Measurements from ENCODE around the gene CALN1.
"Not testable (repeated sequence)": the region's sequence is repeated elsewhere in the genome, so short reads cannot be mapped to it uniquely, and the experiment has no call there.

CALN1 gene

GRCh38 chr7:72080865-72081510 is 331.1 kb downstream of the CALN1 start:
- DNase-seq = no peak

- DNase-seq = no peak
These were observed 331.8 kb downstream of the CALN1 start for GRCh38 chr7:72080341-72080766.

DNA sequence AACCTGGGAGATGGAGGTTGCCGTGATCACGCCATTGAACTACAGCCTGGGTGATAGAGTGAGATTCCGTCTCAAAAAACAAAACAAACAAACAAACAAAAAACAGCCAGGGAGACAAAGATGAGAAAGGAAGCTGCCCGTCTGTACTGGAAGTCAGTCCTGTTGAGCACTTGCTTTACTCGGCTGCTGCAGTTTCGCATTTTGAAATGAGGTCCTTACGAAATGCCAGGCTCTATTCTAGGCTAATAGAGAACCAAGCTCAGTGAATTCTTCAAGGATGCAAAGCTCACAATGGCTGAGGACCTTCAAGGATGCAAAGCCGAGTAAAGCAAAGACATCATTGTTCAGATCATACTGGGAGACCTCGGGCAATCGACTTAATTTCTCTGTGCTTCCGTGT is 333.3 kb downstream of the CALN1 start:
- DNase-seq = no peak

DNA sequence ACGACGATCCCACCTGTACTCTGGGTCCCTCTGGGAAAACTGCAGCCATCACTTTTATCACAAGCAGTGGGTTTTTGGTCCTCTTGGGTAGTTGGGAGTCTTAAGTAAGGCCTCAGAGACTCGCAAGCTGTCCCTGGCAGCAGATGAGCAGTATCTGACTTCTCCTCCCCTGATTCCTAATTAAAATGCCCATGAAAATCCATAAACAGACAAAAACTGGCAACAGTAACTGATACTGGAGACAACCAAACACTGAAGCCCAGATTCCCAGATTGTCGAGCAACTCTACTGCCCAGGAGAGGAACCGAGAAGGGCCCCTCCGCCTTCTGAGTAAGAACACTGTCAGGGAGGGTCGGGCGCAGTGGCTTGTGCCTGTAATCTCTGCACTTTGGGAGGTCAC is 333.8 kb downstream of the CALN1 start:
- DNase-seq = no peak

DNA sequence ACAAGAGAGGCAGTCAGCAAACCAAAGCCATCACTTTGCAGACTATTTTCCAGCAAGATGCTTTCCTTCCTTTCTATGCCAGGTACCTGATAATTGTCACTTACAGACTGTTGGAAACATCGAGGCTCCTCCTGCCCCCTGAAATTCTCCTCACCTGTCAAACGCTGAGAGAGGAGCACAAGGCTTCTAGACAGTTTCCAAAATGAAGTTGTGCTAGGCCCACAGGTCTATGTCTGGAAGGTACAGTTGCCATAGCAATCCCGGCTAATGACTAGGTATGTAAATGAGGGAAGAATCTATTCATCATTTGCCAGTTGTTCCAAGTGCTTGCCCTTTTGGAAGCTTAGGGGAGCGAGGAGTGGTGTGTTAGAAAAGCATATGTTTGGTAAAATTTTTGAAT is 334.4 kb downstream of the CALN1 start:
- DNase-seq = no peak

DNA sequence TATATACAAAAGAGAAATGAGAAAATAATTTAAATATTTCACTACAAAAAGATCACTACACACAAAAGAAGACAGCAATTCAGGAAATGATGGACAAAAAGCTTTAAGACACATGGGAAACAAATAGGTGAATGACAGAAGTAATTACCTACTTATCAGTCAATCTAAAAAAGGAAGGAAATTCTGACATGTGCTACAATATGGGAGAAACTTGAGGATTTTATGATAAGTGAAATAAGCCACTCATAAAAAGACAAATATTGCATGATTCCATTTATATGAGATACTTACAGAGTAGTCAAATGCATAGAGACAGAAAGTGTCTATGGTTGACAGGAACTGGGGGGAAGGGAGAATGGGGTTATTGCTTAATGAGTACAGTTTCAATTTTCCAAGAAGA is 339.2 kb downstream of the CALN1 start:
- no peak for DNase-seq

- no peak for DNase-seq
These were observed 342.9 kb downstream of the CALN1 start for GRCh38 chr7:72069263-72069662.

DNA sequence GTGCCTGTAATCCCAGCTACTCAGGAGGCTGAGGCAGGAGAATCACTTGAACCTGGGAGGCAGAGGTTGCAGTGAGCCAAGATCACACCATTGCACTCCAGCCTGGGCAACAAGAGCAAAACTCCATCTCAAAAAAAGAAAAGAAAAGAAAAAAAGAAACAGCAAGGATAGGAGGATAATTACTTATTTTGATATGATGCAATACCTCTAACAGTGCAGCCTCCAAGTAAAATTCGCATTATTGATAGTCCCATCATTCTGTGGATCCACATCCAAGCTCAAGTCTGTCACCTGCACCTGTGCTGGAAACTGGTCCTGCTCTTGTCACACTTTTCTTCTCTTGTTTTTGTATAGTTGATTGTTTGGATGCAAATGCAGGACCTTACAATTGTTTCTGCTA is 346.4 kb downstream of the CALN1 start:
- DNase-seq = not testable (repeated sequence)

DNA sequence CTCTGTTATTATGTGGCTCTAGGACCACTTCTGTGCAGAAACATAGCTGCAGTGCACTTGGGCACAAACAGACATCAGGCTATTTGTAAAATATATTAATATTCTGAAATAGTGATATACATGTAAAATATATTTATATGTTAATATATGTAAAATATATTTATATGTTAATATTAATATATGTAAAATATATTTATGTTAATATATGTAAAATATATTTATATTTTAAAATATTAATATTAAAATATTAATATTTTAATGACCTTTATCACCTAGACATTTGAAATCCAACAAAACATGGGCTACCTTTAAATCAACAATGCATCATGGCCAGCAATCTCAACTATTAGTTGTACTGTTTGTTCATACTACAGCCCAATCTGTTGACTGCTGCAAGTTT is 347.2 kb downstream of the CALN1 start:
- no peak for DNase-seq

GRCh38 chr7:72063330-72063729 is 348.8 kb downstream of the CALN1 start:
- no peak for DNase-seq

DNA sequence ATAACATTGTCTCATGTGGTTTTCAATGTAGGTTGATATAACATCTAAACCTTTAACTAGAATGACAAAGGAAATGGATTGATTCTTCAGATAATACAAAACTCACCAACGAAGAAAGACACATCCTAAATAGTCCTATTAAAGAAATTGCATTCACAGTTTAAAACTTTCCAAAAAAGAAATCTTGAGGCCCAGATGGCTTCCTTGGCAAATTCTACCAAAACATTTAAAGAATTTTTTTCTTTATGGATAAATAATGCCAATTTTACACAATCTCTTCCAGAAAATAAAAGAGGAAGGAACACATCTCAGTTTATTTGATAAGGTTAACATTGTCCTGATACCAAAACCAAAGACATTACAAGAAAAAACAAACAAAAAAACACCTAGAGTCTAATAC is 349.5 kb downstream of the CALN1 start:
- DNase-seq = no peak

DNA sequence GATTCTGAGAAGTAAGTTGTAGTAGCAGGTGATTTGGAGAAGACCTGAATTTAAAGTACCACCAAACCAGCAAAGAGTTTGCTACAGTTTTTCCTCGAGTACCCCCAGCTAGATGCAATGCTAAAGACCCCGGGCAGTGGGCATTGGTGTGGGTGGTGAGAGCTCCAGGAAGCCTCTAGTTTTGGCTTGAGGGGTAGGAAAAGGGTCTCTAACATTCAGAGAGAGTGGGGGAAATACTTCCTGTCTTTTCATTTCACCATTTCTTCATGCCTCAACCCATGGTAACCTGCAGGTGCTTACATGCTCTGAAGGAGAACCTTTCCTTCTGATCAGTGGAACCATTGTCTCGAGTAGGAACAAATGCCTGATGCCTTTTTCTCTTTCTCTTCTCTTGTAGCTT is 352.2 kb downstream of the CALN1 start:
- DNase-seq = no peak

DNA sequence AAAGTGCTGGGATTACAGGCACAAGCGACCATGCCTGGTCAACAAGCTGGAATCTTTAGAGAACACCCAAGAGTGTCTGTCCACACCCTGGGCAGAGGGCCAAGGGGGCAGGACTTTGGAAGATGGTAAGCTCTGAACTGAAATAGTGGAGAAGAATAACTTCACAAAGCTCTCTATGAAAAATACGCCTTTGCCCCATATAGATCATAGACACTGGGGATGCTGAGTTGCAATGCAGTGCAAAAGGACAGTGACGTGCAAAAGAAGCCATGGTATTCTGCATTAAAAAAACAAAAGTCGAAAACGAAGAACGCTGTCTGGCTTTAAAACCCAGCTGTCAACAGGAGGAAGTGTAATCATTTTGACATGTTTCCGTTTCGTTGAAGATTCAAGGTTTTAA is 353.6 kb downstream of the CALN1 start:
- DNase-seq = no peak

GRCh38 chr7:72057796-72058195 is 354.3 kb downstream of the CALN1 start:
- no peak for DNase-seq

DNA sequence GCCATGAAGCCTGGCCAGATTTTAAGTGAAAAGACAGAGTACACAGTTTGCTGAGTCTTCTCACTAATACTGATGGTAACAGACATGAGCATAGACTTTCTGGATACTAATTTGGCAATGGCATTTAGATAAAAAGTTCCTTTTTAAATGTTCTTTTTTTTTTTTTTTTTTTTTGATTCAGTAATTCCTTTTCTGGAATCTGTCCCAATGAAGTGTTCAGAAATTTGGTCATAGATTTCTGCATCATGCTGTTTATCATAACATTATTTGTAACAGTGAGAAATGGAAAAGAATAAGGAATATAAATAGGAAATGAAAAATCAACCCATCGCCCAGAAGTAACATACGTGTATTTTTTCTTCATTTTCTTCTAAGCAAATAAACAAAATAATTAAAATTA is 354.9 kb downstream of the CALN1 start:
- DNase-seq = no peak

GRCh38 chr7:72055426-72055825 is 356.7 kb downstream of the CALN1 start:
- no peak for DNase-seq

- no peak for DNase-seq
These were observed 358.8 kb downstream of the CALN1 start for GRCh38 chr7:72053292-72053691.

GRCh38 chr7:72048420-72048819 is 363.7 kb downstream of the CALN1 start:
- DNase-seq = no peak

GRCh38 chr7:72042855-72043254 is 369.3 kb downstream of the CALN1 start:
- no peak for DNase-seq

DNA sequence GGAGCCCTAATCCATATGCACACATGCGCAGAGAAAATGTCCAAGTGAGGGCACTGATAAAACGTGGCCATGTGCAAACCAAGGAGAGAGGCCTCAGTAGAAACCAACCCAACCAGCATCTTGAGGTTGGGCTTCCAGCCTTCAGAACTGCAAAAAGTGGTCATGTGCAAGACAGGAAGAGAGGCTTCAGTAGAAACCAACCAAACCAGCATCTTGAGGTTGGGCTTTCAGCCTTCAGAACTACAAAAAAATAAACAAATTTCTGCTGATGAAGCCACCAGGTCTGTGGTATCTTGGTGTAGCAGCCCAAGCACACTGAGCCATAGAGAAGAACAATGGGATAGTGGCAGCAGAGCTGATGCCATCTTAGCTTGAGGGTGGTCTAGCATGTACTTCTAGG is 371.5 kb downstream of the CALN1 start:
- DNase-seq = no peak

- DNase-seq = no peak
These were observed 372.7 kb downstream of the CALN1 start for GRCh38 chr7:72039460-72039859.

DNA sequence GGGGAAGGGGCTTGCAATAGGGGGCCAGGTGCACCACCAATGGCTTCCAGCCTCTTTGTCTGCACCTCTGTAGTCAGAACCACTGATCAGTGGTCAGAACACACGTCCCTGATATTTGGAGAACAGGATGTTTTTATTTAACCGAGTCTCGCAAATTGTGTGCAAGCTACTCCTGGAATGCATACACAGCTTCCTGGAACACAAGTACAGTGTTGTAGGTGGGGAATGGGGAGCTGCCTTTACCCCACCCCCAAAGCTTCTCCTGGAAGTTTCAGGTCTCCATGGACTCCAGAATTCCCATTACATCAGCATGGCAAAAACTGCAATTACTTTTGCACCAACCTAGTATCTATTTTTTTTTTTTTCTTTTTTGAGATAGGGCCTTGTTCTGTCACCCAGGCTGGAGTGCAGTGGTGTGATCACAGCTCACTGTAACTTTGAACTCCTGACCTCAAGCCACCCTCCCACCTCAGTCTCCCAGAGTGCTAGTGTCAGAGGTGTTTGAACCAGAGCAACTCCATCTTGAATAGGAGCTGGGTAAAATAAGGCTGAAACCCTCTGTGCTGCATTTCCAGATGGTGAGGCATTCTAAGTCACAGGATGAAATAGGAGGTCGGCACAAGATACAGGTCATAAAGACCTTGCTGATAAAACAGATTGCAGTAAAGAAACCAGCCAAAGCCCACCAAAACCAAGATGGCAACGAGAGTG is 374.0 kb downstream of the CALN1 start:
- DNase-seq = no peak

GRCh38 chr7:72037516-72037915 is 374.6 kb downstream of the CALN1 start:
- DNase-seq = no peak

DNA sequence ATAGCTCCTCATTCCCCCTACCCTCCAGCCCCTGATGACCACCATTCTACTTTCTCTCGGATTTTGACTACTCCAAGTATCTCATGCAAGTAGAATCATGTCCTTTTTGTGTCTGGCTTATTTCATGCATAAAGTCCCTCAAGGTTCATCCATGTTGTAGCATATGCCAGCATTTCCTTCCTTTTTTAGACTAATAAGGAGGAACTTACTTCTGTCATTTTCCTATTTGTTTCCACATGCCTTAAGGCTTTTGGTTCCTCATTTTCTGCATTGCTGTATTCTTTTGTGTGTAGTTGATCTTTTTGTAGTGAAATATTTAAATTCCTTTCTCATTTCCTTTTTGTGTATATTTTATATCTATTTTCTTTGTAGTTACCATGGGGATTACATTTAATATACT is 376.9 kb downstream of the CALN1 start:
- DNase-seq = no peak

DNA sequence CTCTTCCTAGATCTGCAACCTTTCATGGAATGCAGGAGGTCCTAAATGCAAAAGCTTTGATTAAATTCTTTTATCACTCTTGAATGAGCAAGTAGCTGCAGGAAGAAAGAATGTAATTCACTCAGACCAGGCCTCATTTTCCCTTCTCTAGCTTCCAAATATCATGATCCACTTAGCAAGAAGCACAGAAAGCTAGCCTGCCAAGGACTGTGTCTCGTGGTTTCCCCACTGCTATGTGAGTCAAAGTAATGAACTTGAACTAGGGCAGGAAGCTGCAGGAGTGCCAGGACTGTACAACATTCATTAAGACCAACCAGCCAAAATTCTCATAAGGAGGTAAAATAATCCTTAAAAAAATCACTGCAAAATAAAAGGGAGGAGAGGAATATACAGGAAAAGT is 379.2 kb downstream of the CALN1 start:
- no peak for DNase-seq

All from activated T-cell treated with anti-CD3 and anti-CD28 coated beads, Interleukin-2, amount 50 U/mL, for 48 hours (primary cell).